ENCODE measurements around the gene FXYD6. TPM values are rescaled to one million over a fixed set of nuclear protein-coding genes. Genes with fewer than 3 reads are reported as not detected.

The FXYD6 gene
- total and polyA plus RNA-seq, 4 donors = 4.7 to 22.5 (median 12.3) TPM

GRCh38 chr11:117840881-117841550 is 35.4 kb downstream of the FXYD6 start:
- no peaks in the 10 kb centered on the region for H3K9me3 ChIP-seq (ENCODE audit: control insufficient read depth in 4 of 4, low read length in 3 of 4)
- H3K4me3 ChIP-seq (ENCODE audit: low read depth in 1 of 3, low read length in 3 of 3) = no peak overlapping the region
- no peak for TF ChIP-seq JUND (IDR thresholded peaks at IDR 0.05)
- no peak for TF ChIP-seq FOXA2 (IDR thresholded peaks at IDR 0.05)
- no peak for TF ChIP-seq MAX (IDR thresholded peaks at IDR 0.05)
- TF ChIP-seq RXRA (IDR thresholded peaks at IDR 0.05) = no peak
- no peak for TF ChIP-seq ZBTB33 (IDR thresholded peaks at IDR 0.05)
- TF ChIP-seq SP1 (IDR thresholded peaks at IDR 0.05) = no peak
- TF ChIP-seq GABPA (IDR thresholded peaks at IDR 0.05 in 1 of 2, conservative IDR thresholded peaks at IDR 0.05 in 1 of 2) = no peak
- TF ChIP-seq EGR1 (IDR thresholded peaks at IDR 0.05; ENCODE audit: low read depth in 2 of 2) = no peak
- no peak for TF ChIP-seq REST (IDR thresholded peaks at IDR 0.05)
- TF ChIP-seq TAF1 (conservative IDR thresholded peaks at IDR 0.05) = no peak
- TF ChIP-seq CTCF (IDR thresholded peaks at IDR 0.05; ENCODE audit: low read depth, low read length, missing input control) = no peak
- no peak for TF ChIP-seq HNF4A (conservative IDR thresholded peaks at IDR 0.05)
- 61% methylated on average over 11 of the region's 11 CpGs for WGBS
- DNase-seq (ENCODE audit: low spot score) = no peak
- no peaks in the 10 kb centered on the region for H3K4me1 ChIP-seq (ENCODE audit: control insufficient read depth in 4 of 4, insufficient read depth in 4 of 4, low read length in 3 of 4)
- H3K36me3 ChIP-seq (ENCODE audit: control insufficient read depth in 4 of 4, insufficient read depth in 3 of 4, low read depth in 1 of 4, low read length in 3 of 4) = no peaks in the 10 kb centered on the region
- no peaks in the 10 kb centered on the region for H3K27me3 ChIP-seq (ENCODE audit: control insufficient read depth in 4 of 4, insufficient read depth in 4 of 4, low read length in 3 of 4)
- H3K27ac ChIP-seq (ENCODE audit: low read depth in 1 of 2, low read length in 2 of 2) = no peak overlapping the region
- no peak overlapping the region for H3K9ac ChIP-seq (ENCODE audit: low read depth in 1 of 2, low read length in 2 of 2)

GRCh38 chr11:117839936-117840813 is 36.3 kb downstream of the FXYD6 start:
- no peak overlapping the region for H3K27ac ChIP-seq (ENCODE audit: low read depth in 1 of 2, low read length in 2 of 2)
- peak; percentile 27 for DNase-seq (ENCODE audit: low spot score)
- H3K36me3 ChIP-seq (ENCODE audit: control insufficient read depth in 4 of 4, insufficient read depth in 3 of 4, low read depth in 1 of 4, low read length in 3 of 4) = no peaks in the 10 kb centered on the region
- H3K9me3 ChIP-seq (ENCODE audit: control insufficient read depth in 4 of 4, low read length in 3 of 4) = no peaks in the 10 kb centered on the region
- no peaks in the 10 kb centered on the region for H3K4me1 ChIP-seq (ENCODE audit: control insufficient read depth in 4 of 4, insufficient read depth in 4 of 4, low read length in 3 of 4)
- no peak overlapping the region for H3K4me3 ChIP-seq (ENCODE audit: low read depth in 1 of 3, low read length in 3 of 3)
- H3K27me3 ChIP-seq (ENCODE audit: control insufficient read depth in 4 of 4, insufficient read depth in 4 of 4, low read length in 3 of 4) = no peaks in the 10 kb centered on the region
- 90% methylated on average over 10 of the region's 10 CpGs for WGBS
- H3K9ac ChIP-seq (ENCODE audit: low read depth in 1 of 2, low read length in 2 of 2) = no peak overlapping the region
- TF ChIP-seq FOXA1 (IDR thresholded peaks at IDR 0.05) (no peak), SP1 (IDR thresholded peaks at IDR 0.05) (no peak), HNF4G (IDR thresholded peaks at IDR 0.05) (no peak), ATF3 (IDR thresholded peaks at IDR 0.05) (no peak), YY1 (IDR thresholded peaks at IDR 0.05) (no peak), JUND (IDR thresholded peaks at IDR 0.05) (no peak)
